Gastrocnemius medialis (tissue), 4 donors: ENCODE data around the gene NTN1.
"Not testable (repeated sequence)": the region's sequence is repeated elsewhere in the genome, so short reads cannot be mapped to it uniquely, and the experiment has no call there.

ENCODE experiments used
- CTCF ChIP-seq, 5 experiments: fragments of 450-650 bp in 3 of 5; fragments of 200-600 bp in 2 of 5; sonication (generic) in 2 of 5; IDR thresholded peaks in 4 of 5; conservative IDR thresholded peaks in 1 of 5; 1 replicate in 4 of 5; 2 replicates in 1 of 5; pipeline ENCODE4 v1.5.1; 2016 to 2019; ENCODE audit warnings: antibody characterized with exemption in 5 of 5, mild to moderate bottlenecking in 3 of 5, moderate library complexity in 3 of 5
- POLR2A ChIP-seq, 2 donors: fragments of 450-650 bp; IDR thresholded peaks; one replicate each; pipeline ENCODE4 v1.6.1; 2017; ENCODE audit warnings: antibody characterized with exemption in 2 of 2, mild to moderate bottlenecking in 2 of 2, moderate library complexity in 2 of 2

DNA sequence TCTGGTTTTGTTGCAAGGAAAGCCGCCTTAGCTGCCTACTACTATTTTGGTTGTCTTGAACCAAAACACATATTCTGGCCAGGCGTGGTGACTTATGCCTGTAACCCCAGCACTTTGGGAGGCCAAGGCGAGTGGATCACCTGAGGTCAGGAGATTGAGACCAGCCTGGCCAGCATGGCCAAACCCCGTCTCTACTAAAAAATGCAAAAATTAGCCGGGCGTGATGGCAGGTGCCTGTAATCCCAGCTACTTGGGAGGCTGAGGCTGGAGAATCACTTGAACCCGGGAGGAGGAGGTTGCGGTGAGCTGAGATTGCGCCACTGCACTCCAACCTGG is 236.3 kb downstream of the NTN1 start:
- not testable (repeated sequence) for TF ChIP-seq CTCF (IDR thresholded peaks at IDR 0.05 in 4 of 5, conservative IDR thresholded peaks at IDR 0.05 in 1 of 5); POLR2A (IDR thresholded peaks at IDR 0.05)
